IMR-90 (cell line): ENCODE data around the gene TMEM82. TPM values are rescaled to one million over a fixed set of nuclear protein-coding genes. Genes with fewer than 3 reads are reported as not detected.

Source experiments
- ATAC-seq: fragments of 200-7000 bp; cut with Tn5 transposase; 2 replicates; pipeline ENCODE4 v1.9.1; 2020; ENCODE audit warnings: low read depth, mild to moderate bottlenecking, moderate library complexity
- BruUV-seq: library from RNA; stranded (reverse); fragments of 400-500 nt; replicated peaks from 2 replicates; lab custom pipeline; 2021; lab: Mats Ljungman, UMichigan
- CTCF ChIA-PET: fragments of 300-600 bp; formaldehyde crosslinking; extraction: SDS; loops from one replicate; lab custom pipeline; 2021; ENCODE audit warnings: antibody characterized with exemption; lab: Yijun Ruan, JAX
- POLR2A ChIA-PET: fragments of 300-600 bp; sonication (Branson Sonifier 250); formaldehyde crosslinking; loops from one replicate; lab custom pipeline; 2022; ENCODE audit warnings: antibody characterized with exemption; ENCODE audit not compliant: unreplicated experiment; lab: Charles Lee
- DNase-seq: peaks from one replicate; pipeline ENCODE4 v3.0.0; 2013
- H2AFZ ChIP-seq: replicated peaks from 2 replicates; pipeline ENCODE3; 2013; ENCODE audit warnings: low read length, mild to moderate bottlenecking; ENCODE audit not compliant: poor library complexity
- H2AK5ac ChIP-seq: 2 replicates; pipeline ENCODE4 v1.6.1; 2013; ENCODE audit warnings: low read depth, low read length, inconsistent platforms
- H2AK9ac ChIP-seq: replicated peaks from 2 replicates; pipeline ENCODE3; 2013; ENCODE audit warnings: mild to moderate bottlenecking, low read depth, low read length, moderate library complexity; ENCODE audit not compliant: poor library complexity
- H2BK120ac ChIP-seq: 2 replicates; pipeline ENCODE4 v1.6.1; 2013; ENCODE audit warnings: low read depth, low read length, inconsistent platforms
- H2BK15ac ChIP-seq: 3 replicates; pipeline ENCODE4 v1.6.1; 2013; ENCODE audit warnings: low read depth, low read length, inconsistent platforms
- H2BK20ac ChIP-seq: 2 replicates; pipeline ENCODE4 v1.6.1; 2013; ENCODE audit warnings: low read depth, mild to moderate bottlenecking, inconsistent platforms, low read length, moderate library complexity
- H2BK5ac ChIP-seq: 2 replicates; pipeline ENCODE4 v1.6.1; 2013; ENCODE audit warnings: mild to moderate bottlenecking, low read depth, low read length, inconsistent platforms; ENCODE audit not compliant: poor library complexity, severe bottlenecking
- H3K14ac ChIP-seq: replicated peaks from 2 replicates; pipeline ENCODE4 v1.6.1; 2013; ENCODE audit warnings: low read depth, low read length, inconsistent platforms
- H3K18ac ChIP-seq: 2 replicates; pipeline ENCODE4 v1.6.1; 2013; ENCODE audit warnings: low read depth, low read length, control low read depth
- H3K23ac ChIP-seq: 2 replicates; pipeline ENCODE4 v1.6.1; 2013; ENCODE audit warnings: low read depth, low read length, inconsistent platforms
- H3K27ac ChIP-seq: 2 replicates; pipeline ENCODE4 v1.5.1; 2013; ENCODE audit warnings: mild to moderate bottlenecking, control low read depth, low read length; ENCODE audit not compliant: insufficient read depth
- H3K27me3 ChIP-seq: 2 replicates; pipeline ENCODE4 v1.6.1; 2013; ENCODE audit warnings: low read length; ENCODE audit not compliant: control insufficient read depth, insufficient read depth
- H3K36me3 ChIP-seq: 2 replicates; pipeline ENCODE4 v1.6.1; 2013; ENCODE audit warnings: low read length, mixed read lengths; ENCODE audit not compliant: control insufficient read depth, insufficient read depth
- H3K4ac ChIP-seq: 2 replicates; pipeline ENCODE4 v1.6.1; 2013; ENCODE audit warnings: low read depth, low read length, inconsistent platforms
- H3K4me1 ChIP-seq: 2 replicates; pipeline ENCODE4 v1.6.1; 2013; ENCODE audit warnings: low read length, mixed read lengths; ENCODE audit not compliant: control insufficient read depth, insufficient read depth
- H3K4me2 ChIP-seq: 2 replicates; pipeline ENCODE4 v1.6.1; 2013; ENCODE audit warnings: low read depth, mild to moderate bottlenecking, control low read depth, low read length, moderate library complexity
- H3K4me3 ChIP-seq: 2 replicates; pipeline ENCODE4 v1.5.1; 2013; ENCODE audit warnings: low read depth, mild to moderate bottlenecking, control low read depth, low read length, moderate library complexity; ENCODE audit not compliant: insufficient read depth
- H3K56ac ChIP-seq: 2 replicates; pipeline ENCODE4 v1.6.1; 2013; ENCODE audit warnings: low read length, inconsistent platforms; ENCODE audit not compliant: insufficient read depth; ENCODE audit errors: extremely low read depth
- H3K79me1 ChIP-seq, 2 experiments: 2 replicates each; pipeline ENCODE4 v1.6.1; 2013; ENCODE audit warnings: low read length in 2 of 2, inconsistent platforms in 1 of 2, low read depth in 1 of 2
- H3K9ac ChIP-seq: 2 replicates; pipeline ENCODE4 v1.6.1; 2013; ENCODE audit warnings: low read depth, low read length, control low read depth
- H3K9me1 ChIP-seq: 2 replicates; pipeline ENCODE4 v1.6.1; 2013; ENCODE audit warnings: low read length, inconsistent platforms; ENCODE audit not compliant: insufficient read depth
- H3K9me3 ChIP-seq: 2 replicates; pipeline ENCODE4 v1.6.1; 2013; ENCODE audit warnings: low read length; ENCODE audit not compliant: control insufficient read depth, insufficient read depth
- H4K20me1 ChIP-seq: 2 replicates; pipeline ENCODE4 v1.6.1; 2013; ENCODE audit warnings: low read length, inconsistent platforms; ENCODE audit not compliant: insufficient read depth
- H4K5ac ChIP-seq: 2 replicates; pipeline ENCODE4 v1.6.1; 2013; ENCODE audit warnings: mild to moderate bottlenecking, low read depth, low read length, control low read depth
- H4K8ac ChIP-seq, 2 experiments: 2 replicates each; pipeline ENCODE4 v1.6.1; 2013; ENCODE audit warnings: low read depth in 2 of 2, low read length in 2 of 2, control low read depth in 1 of 2, inconsistent platforms in 1 of 2
- H4K91ac ChIP-seq: 2 replicates; pipeline ENCODE4 v1.6.1; 2013; ENCODE audit warnings: low read depth, low read length, inconsistent platforms; ENCODE audit not compliant: insufficient read depth
- BHLHE40 ChIP-seq: fragments of 150-350 bp; IDR thresholded peaks from 2 replicates; pipeline ENCODE4 v1.6.1; 2016; ENCODE audit warnings: mild to moderate bottlenecking, low read depth, low read length
- CEBPB ChIP-seq: IDR thresholded peaks from 2 replicates; pipeline ENCODE4 v1.6.1; 2012; ENCODE audit warnings: low read depth, low read length, improper control_type of control experiment
- POLR2A ChIP-seq: IDR thresholded peaks from 2 replicates; pipeline ENCODE4 v1.6.1; 2012; ENCODE audit warnings: mild to moderate bottlenecking, low read depth, low read length
- RAD21 ChIP-seq: IDR thresholded peaks from 2 replicates; pipeline ENCODE4 v1.6.1; 2012; ENCODE audit warnings: low read length, improper control_type of control experiment
- RCOR1 ChIP-seq: IDR thresholded peaks from 2 replicates; pipeline ENCODE4 v1.6.1; 2012; ENCODE audit warnings: mild to moderate bottlenecking, low read length, improper control_type of control experiment; ENCODE audit not compliant: insufficient replicate concordance
- RFX5 ChIP-seq: IDR thresholded peaks from 2 replicates; pipeline ENCODE4 v1.8.0; 2012; ENCODE audit warnings: low read depth, mild to moderate bottlenecking, low read length, moderate library complexity
- WGBS, 2 experiments: methylation state at CpG; one replicate each; pipeline versions ENCODE4 v1.1.5 to v1.1.7; 2013; ENCODE audit warnings: missing lambda C conversion rate in 2 of 2; ENCODE audit not compliant: insufficient read length in 1 of 2; ENCODE audit errors: extremely low coverage in 2 of 2; 5-methylcytosine and 5-hydroxymethylcytosine counted together
- dilution Hi-C: fragments of 300-500 bp; cut with HindIII; formaldehyde crosslinking; loops from one replicate; pipeline ENCODE4 v1.14.3; 2018; ENCODE audit warnings: low sequenced_read_pairs; ENCODE audit not compliant: unreplicated experiment
- in situ Hi-C: fragments of 300-500 bp; cut with MboI; formaldehyde crosslinking; loops from 3 replicates; pipeline ENCODE4 v1.14.3; 2019; ENCODE audit warnings: low sequenced_read_pairs, inconsistent platforms, mixed read lengths
- intact Hi-C: fragments of 100-400 bp; cut with micrococcal nuclease; formaldehyde crosslinking; loops from 2 replicates; pipeline ENCODE4 v1.10.0; 2022
- polyA plus RNA-seq, 3 experiments: library from polyadenylated mRNA; depleted of rRNA; stranded (reverse); fragments of >200 nt; gene quantifications; 2 replicates each; pipeline ENCODE4 v1.2.3, GENCODE V29; 2012; ENCODE audit warnings: low replicate concordance in 1 of 3
- total RNA-seq: library from RNA; depleted of rRNA; stranded (reverse); fragments of >200 nt; gene quantifications from 2 replicates; pipeline ENCODE4 v1.2.3, GENCODE V29; 2012

The TMEM82 gene
- total and polyA plus RNA-seq, 2 of the 4 experiments (the other 2 are of a cell fraction), result not detected

DNA sequence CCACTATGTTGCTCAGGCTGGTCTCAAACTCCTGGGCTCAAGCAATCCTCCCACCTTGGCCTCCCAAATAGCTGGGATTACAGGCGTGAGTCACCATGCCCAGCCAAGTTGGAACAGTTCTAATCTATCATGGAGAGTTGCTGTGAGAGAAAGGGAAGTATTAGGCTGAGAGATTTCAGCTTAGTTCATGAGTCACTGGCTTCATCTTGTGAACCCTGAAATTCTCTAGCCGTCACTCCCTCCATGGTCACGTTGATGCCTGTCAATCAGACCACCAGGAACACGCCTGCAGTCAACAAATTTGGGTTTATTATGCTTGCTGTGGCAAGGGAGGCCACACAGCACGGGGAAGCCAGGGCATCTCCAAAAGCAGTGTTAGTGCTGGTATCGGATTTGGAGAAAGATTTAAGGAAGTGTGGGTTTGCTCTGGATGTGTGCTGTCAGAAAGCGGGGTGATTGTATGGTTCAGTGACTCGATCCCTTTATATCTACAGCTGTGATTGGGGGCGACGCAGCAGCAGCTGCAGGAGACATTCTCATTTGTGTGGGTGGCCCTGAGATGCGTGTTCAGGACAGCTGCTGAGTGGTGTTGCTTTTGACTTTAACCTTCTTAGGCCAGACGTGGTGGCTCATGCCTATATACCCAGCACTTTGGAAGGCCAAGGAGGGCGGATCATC lies 46.5 kb downstream of the TMEM82 start:
- Histone ChIP-seq H3K9me3 (no peaks in the 10 kb centered on the region), H2BK15ac (no peak overlapping the region), H4K5ac (no peak overlapping the region), H4K91ac (peak overlapping the region; percentile 36; the same call in 1 of the 2 replicates), H2AK5ac (peak overlapping the region; percentile 3; the same call in 1 of the 2 replicates), H2AFZ (peak overlapping the region; percentile 0), H3K14ac (0 out of 2 replicates have a peak overlapping the region, but pooled peaks have one; percentile 5), H3K27ac (no peak overlapping the region), H3K56ac (no peak overlapping the region), H3K36me3 (peaks cover 18% of the 10 kb centered on the region), H3K9ac (no peak overlapping the region), H2BK20ac (no peak overlapping the region), H2AK9ac (peak overlapping the region; percentile 42), H3K4me1 (peaks cover 6% of the 10 kb centered on the region; the same call in 1 of the 2 replicates), H3K9me1 (peaks cover 8% of the 10 kb centered on the region), H3K4me3 (no peak overlapping the region), H2BK5ac (peak overlapping the region; percentile 36), H4K20me1 (no peaks in the 10 kb centered on the region; the same call in none of the 2 replicates), H3K18ac (peak overlapping the region; percentile 13; the same call in 1 of the 2 replicates), H2BK120ac (no peak overlapping the region), H3K23ac (no peak overlapping the region), H3K27me3 (no peaks in the 10 kb centered on the region), H4K8ac (peak overlapping the region in 1 of 2 experiments; percentile 6; a peak in 1 of 4 replicates), H3K79me1 (peaks cover 0 to 9% of the 10 kb centered on the region in 2 experiments; a peak in 2 of 4 replicates), H3K4ac (peak overlapping the region; percentile 44), H3K4me2 (no peak overlapping the region)
- in situ Hi-C loops (loop anchor here (25.0 kb wide), 1 partner anchor 399 kb away; no protein-coding TSS in a partner anchor), dilution Hi-C loops (no loop called here), intact Hi-C loops (loop anchor here (1.0 kb wide), 1 partner anchor 268 kb away; no protein-coding TSS in a partner anchor)
- TF ChIP-seq CEBPB (no peak), RCOR1 (no peak), RFX5 (no peak), BHLHE40 (no peak), POLR2A (no peak), RAD21 (no peak)
- WGBS, 2 experiments, result 79% methylated on average over 8 of the region's 13 CpGs; no CpG with 5 or more reads in 1 of the 2 experiments
- DNase-seq, result peak; percentile 75
- CTCF ChIA-PET, result interaction anchor here (1.0 kb wide), 1 partner anchor 10 kb away, joined by 3 read pairs; no protein-coding TSS in a partner anchor
- POLR2A ChIA-PET, result interaction anchor here (0.5 kb wide), 1 partner anchor 19 kb away, joined by 6 read pairs; no protein-coding TSS in a partner anchor
- peak; percentile 28 for ATAC-seq
- no TSS peak for BruUV-seq
